Type B pancreatic cell (in vitro differentiated cells): ENCODE measurements around the gene NOS2. TPM values are rescaled to one million over a fixed set of nuclear protein-coding genes. Genes with fewer than 3 reads are reported as not detected.
"Not testable (repeated sequence)": the region's sequence is repeated elsewhere in the genome, so short reads cannot be mapped to it uniquely, and the experiment has no call there.

Source experiments
- DNase-seq: peaks from one replicate; pipeline ENCODE4 v3.0.0; 2021; ENCODE audit warnings: mixed read lengths; ENCODE audit not compliant: unreplicated experiment; ENCODE audit errors: extremely low spot score
- H3K27ac Mint-ChIP-seq: 2 replicates; pipeline ENCODE4 v1.8.0; 2021; ENCODE audit warnings: mild to moderate bottlenecking, mixed read lengths
- H3K27me3 Mint-ChIP-seq: 2 replicates; pipeline ENCODE4 v1.8.0; 2021; ENCODE audit warnings: mixed read lengths
- H3K36me3 Mint-ChIP-seq: 2 replicates; pipeline ENCODE4 v1.8.0; 2021; ENCODE audit warnings: mixed read lengths
- H3K4me1 Mint-ChIP-seq: one replicate; pipeline ENCODE4 v1.8.0; 2021; ENCODE audit warnings: mixed read lengths; ENCODE audit not compliant: unreplicated experiment
- H3K4me3 Mint-ChIP-seq: 2 replicates; pipeline ENCODE4 v1.8.0; 2021; ENCODE audit warnings: mild to moderate bottlenecking, mixed read lengths
- H3K9me3 Mint-ChIP-seq: 2 replicates; pipeline ENCODE4 v1.8.0; 2021; ENCODE audit warnings: mixed read lengths
- total RNA-seq: library from RNA; stranded (reverse); gene quantifications from 2 replicates; pipeline ENCODE4 v1.2.1, GENCODE V29; 2021; ENCODE audit warnings: low replicate concordance
- TF ChIP-seq, protein P1 (sequence below): fragments of 200-600 bp; sonication (generic); conservative IDR thresholded peaks from 2 replicates; pipeline ENCODE4 v1.5.0; 2021; ENCODE audit warnings: antibody characterized with exemption, mild to moderate bottlenecking

Gene NOS2
- total RNA-seq, 1 donor from 2014 or later = 1.1 TPM

DNA sequence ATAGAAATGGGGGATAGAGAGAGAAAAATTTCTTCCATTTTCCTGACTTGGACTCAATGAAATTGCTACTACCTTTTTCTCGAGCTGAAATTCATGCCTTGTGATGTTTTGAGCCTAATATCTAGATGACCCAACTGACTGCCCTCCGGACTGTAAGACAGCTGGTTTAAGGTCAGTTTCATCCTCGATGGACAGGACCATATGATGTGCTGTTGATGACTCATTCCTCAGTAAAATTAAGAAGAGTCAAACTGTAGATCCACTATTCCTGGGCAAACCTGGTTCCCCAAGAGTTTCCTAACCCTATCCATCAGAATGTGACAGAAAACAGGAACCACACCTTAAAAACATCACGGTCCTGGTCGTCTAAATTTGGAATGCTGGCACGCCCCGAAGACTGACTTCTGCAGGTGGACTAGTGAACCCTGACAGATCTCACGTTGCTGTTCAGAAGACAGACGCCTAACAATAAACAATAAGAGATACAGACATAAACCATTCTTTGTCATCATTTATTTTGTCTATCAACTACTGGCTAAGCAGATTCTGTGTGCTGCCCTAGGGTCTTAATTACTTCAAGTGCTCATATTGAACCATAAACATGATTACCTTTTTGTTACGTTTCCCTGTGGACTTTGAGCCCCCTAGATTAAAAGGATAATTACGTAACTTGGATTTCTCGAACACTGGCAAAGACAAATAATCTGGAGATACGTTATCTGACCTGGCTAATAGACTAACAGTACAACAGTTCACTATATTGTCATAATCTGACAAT lies 45.1 kb upstream of the NOS2 start:
- TF ChIP-seq, protein P1, sequence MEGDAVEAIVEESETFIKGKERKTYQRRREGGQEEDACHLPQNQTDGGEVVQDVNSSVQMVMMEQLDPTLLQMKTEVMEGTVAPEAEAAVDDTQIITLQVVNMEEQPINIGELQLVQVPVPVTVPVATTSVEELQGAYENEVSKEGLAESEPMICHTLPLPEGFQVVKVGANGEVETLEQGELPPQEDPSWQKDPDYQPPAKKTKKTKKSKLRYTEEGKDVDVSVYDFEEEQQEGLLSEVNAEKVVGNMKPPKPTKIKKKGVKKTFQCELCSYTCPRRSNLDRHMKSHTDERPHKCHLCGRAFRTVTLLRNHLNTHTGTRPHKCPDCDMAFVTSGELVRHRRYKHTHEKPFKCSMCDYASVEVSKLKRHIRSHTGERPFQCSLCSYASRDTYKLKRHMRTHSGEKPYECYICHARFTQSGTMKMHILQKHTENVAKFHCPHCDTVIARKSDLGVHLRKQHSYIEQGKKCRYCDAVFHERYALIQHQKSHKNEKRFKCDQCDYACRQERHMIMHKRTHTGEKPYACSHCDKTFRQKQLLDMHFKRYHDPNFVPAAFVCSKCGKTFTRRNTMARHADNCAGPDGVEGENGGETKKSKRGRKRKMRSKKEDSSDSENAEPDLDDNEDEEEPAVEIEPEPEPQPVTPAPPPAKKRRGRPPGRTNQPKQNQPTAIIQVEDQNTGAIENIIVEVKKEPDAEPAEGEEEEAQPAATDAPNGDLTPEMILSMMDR = no peak
- Mint-ChIP-seq H3K9me3 (no peaks in the 10 kb centered on the region), H3K27me3 (peaks cover 3% of the 10 kb centered on the region), H3K4me1 (no peaks in the 10 kb centered on the region), H3K27ac (peak overlapping the region; percentile 31), H3K4me3 (no peak overlapping the region), H3K36me3 (no peaks in the 10 kb centered on the region)
- no peak for DNase-seq

DNA sequence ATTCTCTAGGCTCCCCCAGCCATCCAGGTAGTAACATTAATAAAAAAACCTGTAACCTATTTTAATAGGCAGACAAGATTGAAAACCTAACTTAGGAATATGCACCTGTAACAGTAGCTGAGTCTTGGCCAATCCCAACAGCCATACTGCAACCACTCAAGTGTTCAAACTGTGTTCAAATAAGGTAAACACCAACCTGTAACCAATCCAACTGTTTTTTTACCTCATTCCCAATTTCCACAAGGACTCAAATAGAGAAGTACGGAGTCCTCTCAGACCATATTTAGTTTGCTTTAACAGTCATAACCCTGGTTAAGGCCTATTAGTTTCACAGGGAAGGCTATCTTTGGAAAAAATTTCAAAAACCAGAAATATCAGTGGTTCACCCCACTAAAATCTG lies 40.4 kb upstream of the NOS2 start:
- no peaks in the 10 kb centered on the region for H3K36me3 Mint-ChIP-seq
- no peak overlapping the region for H3K4me3 Mint-ChIP-seq
- H3K27me3 Mint-ChIP-seq = no peaks in the 10 kb centered on the region
- H3K4me1 Mint-ChIP-seq = no peaks in the 10 kb centered on the region
- DNase-seq = no peak
- no peak overlapping the region for H3K27ac Mint-ChIP-seq
- H3K9me3 Mint-ChIP-seq = no peaks in the 10 kb centered on the region
- TF ChIP-seq, protein P1 = no peak

- H3K36me3 Mint-ChIP-seq, H3K4me1 Mint-ChIP-seq, H3K27ac Mint-ChIP-seq, H3K9me3 Mint-ChIP-seq, H3K27me3 Mint-ChIP-seq, DNase-seq, H3K4me3 Mint-ChIP-seq: not testable (repeated sequence)
These were observed 40.0 kb upstream of the NOS2 start for GRCh38 chr17:27840406-27840678.

DNA sequence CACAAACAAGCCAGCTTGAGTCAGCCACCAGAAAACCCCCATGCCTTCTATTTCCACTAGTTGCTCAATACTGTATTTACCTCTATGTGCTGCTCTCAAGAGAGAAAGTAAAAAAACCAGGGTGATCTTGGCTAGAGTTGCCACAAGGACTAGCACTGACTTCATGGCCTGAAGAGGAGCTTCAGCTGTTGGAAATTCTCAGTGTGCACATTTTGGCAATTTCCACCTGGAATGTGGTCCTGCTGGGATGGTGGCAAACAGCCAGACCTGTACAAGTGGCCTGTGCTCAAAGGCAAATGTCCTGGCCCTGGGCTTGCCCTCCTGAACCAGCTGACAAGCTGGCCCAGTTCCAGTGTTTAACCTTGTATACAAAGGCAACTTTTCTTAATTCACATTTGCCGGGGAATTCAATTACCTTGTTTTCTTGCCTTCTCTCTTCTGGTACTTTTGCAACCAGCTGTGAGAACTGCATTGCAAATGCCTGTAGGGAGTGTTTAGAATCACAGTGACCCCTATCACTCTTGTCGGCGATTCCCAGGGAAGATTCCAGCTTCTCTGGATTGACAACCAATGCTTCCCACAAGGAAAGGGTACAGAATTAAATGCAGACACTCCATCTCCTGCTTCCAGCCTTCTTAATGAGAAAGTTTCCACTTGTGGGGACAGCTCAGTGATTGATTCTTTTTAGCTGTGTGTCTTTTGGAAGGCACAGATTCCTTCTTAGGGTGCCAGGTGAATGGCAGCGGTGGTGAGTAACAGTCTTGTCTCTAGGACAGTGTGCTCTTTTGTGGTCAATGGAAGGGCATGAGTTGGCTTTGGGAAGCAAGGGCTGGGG lies 39.5 kb upstream of the NOS2 start:
- not testable (repeated sequence) for H3K4me1 Mint-ChIP-seq, H3K27ac Mint-ChIP-seq, H3K27me3 Mint-ChIP-seq, DNase-seq, H3K36me3 Mint-ChIP-seq, H3K9me3 Mint-ChIP-seq, H3K4me3 Mint-ChIP-seq

- not testable (repeated sequence) for DNase-seq, H3K27ac Mint-ChIP-seq, H3K4me1 Mint-ChIP-seq
These were observed 38.3 kb upstream of the NOS2 start for GRCh38 chr17:27838607-27839006.

DNA sequence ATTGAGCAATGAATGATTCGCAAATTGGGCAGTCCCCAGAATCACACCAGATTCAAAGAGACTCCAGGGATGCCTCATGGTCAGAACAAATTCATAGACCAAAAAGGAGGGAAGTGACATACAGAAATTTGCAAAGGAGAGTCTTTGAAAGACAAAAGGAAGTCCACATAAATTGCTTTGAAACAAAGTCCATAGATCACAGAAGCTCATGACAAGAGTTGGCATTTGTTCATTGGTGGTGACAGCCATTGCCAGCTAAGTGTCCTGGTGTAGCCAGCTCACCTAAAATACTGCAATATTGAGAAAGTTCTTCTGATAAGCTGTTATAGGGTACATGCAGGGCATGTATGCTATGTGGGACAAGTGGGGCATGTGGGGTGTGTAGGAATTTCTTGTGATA lies 37.4 kb upstream of the NOS2 start:
- not testable (repeated sequence) for H3K4me1 Mint-ChIP-seq, H3K4me3 Mint-ChIP-seq, H3K27me3 Mint-ChIP-seq

More at GRCh38 chr17:27838607-27839006, 38.3 kb upstream of the NOS2 start:
- not testable (repeated sequence) for H3K27me3 Mint-ChIP-seq, H3K4me3 Mint-ChIP-seq, H3K36me3 Mint-ChIP-seq, H3K9me3 Mint-ChIP-seq

DNA sequence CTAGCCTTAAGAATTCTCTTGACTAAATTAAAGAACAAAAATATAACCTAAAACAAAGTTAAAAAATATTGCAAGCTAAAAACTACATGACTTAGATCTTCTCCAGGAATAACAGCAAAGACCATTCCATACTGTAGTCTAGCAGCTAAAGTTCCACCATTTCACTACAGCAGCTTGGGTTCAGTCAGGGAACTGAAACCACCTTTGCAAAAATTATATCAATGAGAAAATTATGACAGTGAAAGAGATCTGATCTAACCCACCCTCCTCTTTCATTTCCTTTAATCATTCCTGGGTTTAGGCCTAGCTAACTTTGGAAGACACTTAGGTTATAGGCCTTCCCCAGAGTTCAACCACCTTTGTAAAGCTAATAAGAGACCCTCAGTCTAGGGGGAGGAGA lies 36.3 kb upstream of the NOS2 start:
- Mint-ChIP-seq H3K36me3 (no peaks in the 10 kb centered on the region), H3K9me3 (no peaks in the 10 kb centered on the region), H3K27ac (no peak overlapping the region), H3K4me3 (no peak overlapping the region), H3K27me3 (peaks cover 4% of the 10 kb centered on the region), H3K4me1 (no peaks in the 10 kb centered on the region)
- no peak for DNase-seq
- TF ChIP-seq, protein P1 = no peak

More for the DNA sequence above, 37.4 kb upstream of the NOS2 start:
- not testable (repeated sequence) for H3K36me3 Mint-ChIP-seq, DNase-seq, H3K27ac Mint-ChIP-seq, H3K9me3 Mint-ChIP-seq
